A673 (cell line): ENCODE measurements around the gene IL11RA.

Experiments
- CTCF ChIP-seq: fragments of 300-800, 200-600 bp; sonication (generic); conservative IDR thresholded peaks from 2 replicates; pipeline ENCODE4 v1.5.1; 2017; ENCODE audit warnings: low read depth, mild to moderate bottlenecking, antibody characterized with exemption, low read length, moderate library complexity, mixed read lengths
- EZH2 ChIP-seq: fragments of 200-600 bp; sonication (generic); IDR thresholded peaks from 2 replicates; pipeline ENCODE4 v1.6.1; 2017; ENCODE audit warnings: borderline replicate concordance, low read depth, mild to moderate bottlenecking, mixed read lengths, antibody characterized with exemption, low read length; ENCODE audit not compliant: poor library complexity, severe bottlenecking

DNA sequence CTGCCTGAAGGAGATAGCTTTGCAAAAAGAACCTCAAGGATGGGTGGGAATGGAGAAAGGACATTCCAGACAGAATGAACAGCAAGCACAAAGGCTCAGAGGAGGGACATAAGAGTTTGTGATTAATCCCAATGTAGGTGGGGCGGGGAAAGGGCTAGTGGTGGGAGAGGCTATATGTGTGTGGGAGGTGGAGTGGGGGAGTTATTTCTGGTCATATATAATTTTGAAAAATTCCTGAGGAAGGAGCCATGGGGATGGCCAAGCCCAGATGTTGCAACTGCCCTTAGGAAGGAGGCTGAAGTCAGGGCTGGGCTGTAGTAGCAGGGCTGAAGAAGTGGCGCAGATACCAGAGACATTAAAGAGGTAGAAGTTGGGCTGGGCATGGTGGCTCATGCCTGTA lies 23.9 kb downstream of the IL11RA start:
- TF ChIP-seq CTCF: no peak
- no peak for TF ChIP-seq EZH2
